ENCODE results near the gene KRT4.

KRT4 gene

DNA sequence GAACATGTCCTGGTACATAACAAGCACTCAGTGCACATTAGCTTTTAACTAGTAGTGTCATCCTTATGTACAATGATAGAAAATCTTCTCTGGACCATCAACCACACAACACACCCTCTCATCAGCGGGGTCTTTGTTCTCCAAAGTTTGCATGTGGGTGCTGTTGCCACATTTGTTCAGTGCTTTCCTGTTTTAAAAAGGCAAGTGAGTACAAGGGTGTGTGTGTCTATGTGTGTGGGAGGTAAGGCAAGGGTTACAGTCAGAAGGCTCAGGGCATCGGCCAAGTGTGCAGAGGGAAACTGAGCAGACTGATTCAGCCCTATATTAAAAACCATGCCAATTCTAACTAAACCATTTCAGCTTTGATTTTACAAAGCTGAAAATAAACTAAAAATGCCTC is 54.7 kb downstream of the KRT4 start:
- Histone ChIP-seq H3K4me1 (ENCODE audit: control insufficient read depth, low read depth, low read length) (no peaks in the 10 kb centered on the region), H3K36me3 (ENCODE audit: control insufficient read depth, low read depth, low read length) (no peaks in the 10 kb centered on the region), H3K4me3 (ENCODE audit: low read length) (no peak overlapping the region), H3K9ac (ENCODE audit: low read length) (no peak overlapping the region), H3K9me3 (ENCODE audit: control insufficient read depth, low read depth, low read length) (no peaks in the 10 kb centered on the region), H3K27ac (ENCODE audit: low read length) (no peak overlapping the region), H3K27me3 (ENCODE audit: control insufficient read depth, insufficient read depth, low read length) (no peaks in the 10 kb centered on the region)

DNA sequence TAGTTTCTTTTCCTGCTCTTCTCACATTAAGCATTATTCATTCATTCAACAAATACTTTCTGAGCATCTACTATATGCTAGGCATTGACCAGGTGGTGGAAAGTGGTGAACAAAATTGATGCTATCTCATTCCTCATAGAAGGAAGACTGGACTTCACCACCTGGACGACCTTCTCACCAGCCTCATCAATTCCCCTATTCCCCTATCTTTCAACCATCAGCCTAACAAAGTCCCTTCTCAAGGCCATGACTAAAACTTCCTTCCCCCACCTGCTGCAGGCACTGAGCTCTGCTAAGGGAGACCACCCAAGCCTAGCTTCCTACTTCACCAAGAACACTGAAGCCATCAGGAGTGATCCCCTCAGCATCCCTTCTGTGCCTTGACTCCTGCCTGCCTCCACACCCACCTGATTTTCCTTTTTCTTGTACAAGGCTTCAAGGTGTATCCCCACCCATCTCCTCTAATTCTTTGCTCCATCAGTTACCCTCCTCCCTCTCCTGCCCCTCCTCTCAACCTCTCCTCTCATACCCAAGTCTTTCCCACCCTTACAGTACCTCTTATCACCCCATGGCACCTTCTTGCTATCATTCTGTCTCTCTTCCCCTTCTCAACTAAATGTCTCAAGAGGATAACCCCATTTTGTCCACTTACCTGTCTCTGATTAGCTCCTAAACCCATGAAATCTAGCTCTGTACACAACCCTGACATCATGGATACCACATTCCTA is 56.3 kb downstream of the KRT4 start:
- H3K4me1 ChIP-seq (ENCODE audit: control insufficient read depth, low read depth, low read length): no peaks in the 10 kb centered on the region
- no peak overlapping the region for H3K4me3 ChIP-seq (ENCODE audit: low read length)
- H3K27me3 ChIP-seq (ENCODE audit: control insufficient read depth, insufficient read depth, low read length): no peaks in the 10 kb centered on the region
- H3K36me3 ChIP-seq (ENCODE audit: control insufficient read depth, low read depth, low read length): no peaks in the 10 kb centered on the region
- H3K9me3 ChIP-seq (ENCODE audit: control insufficient read depth, low read depth, low read length): no peaks in the 10 kb centered on the region
- no peak overlapping the region for H3K27ac ChIP-seq (ENCODE audit: low read length)
- H3K9ac ChIP-seq (ENCODE audit: low read length): no peak overlapping the region

All from iPS-18a (cell line).